HEK293T (cell line): ENCODE data around the gene HOXD9.

Source experiments
- CTCF ChIA-PET: fragments of 350-600 bp; formaldehyde crosslinking; extraction: SDS; loops from one replicate; lab custom pipeline; 2021; ENCODE audit warnings: antibody characterized with exemption, inconsistent platforms; lab: Yijun Ruan, JAX
- POLR2A ChIA-PET: fragments of 350-600 bp; formaldehyde crosslinking; extraction: SDS; loops from one replicate; lab custom pipeline; 2020; ENCODE audit warnings: antibody characterized with exemption, inconsistent platforms; lab: Yijun Ruan, JAX
- DNase-seq: peaks from one replicate; pipeline ENCODE4 v3.0.0; 2012; ENCODE audit warnings: mixed read lengths; ENCODE audit errors: extremely low spot score
- ARNT ChIP-seq: fragments of 450-650 bp; IDR thresholded peaks from 2 replicates; pipeline ENCODE4 v1.6.1; 2017; ENCODE audit warnings: mild to moderate bottlenecking
- BHLHE40 ChIP-seq: fragments of 450-650 bp; IDR thresholded peaks from 2 replicates; pipeline ENCODE4 v1.6.1; 2016; ENCODE audit warnings: mild to moderate bottlenecking, moderate library complexity, borderline replicate concordance
- CTBP1 ChIP-seq: fragments of 450-650 bp; IDR thresholded peaks from 2 replicates; pipeline ENCODE4 v1.6.1; 2016; ENCODE audit warnings: borderline replicate concordance
- ELF4 ChIP-seq: fragments of 450-650 bp; IDR thresholded peaks from 2 replicates; pipeline ENCODE4 v1.6.1; 2017; ENCODE audit warnings: antibody characterized with exemption
- FOXA1 ChIP-seq: fragments of 450-650 bp; IDR thresholded peaks from 2 replicates; pipeline ENCODE4 v1.6.1; 2016; ENCODE audit warnings: mild to moderate bottlenecking
- FOXK2 ChIP-seq: fragments of 450-650 bp; IDR thresholded peaks from 2 replicates; pipeline ENCODE4 v1.6.1; 2016; ENCODE audit warnings: mild to moderate bottlenecking
- FOXM1 ChIP-seq: fragments of 450-650 bp; IDR thresholded peaks from 2 replicates; pipeline ENCODE4 v1.6.1; 2017; ENCODE audit warnings: mild to moderate bottlenecking, borderline replicate concordance
- HDGF ChIP-seq: fragments of 450-650 bp; IDR thresholded peaks from 2 replicates; pipeline ENCODE4 v1.6.1; 2017; ENCODE audit warnings: antibody characterized with exemption, borderline replicate concordance
- L3MBTL2 ChIP-seq: fragments of 450-650 bp; conservative IDR thresholded peaks from 2 replicates; pipeline ENCODE4 v1.6.1; 2016; ENCODE audit warnings: mild to moderate bottlenecking
- LEF1 ChIP-seq: fragments of 450-650 bp; IDR thresholded peaks from 2 replicates; pipeline ENCODE4 v1.6.1; 2017; ENCODE audit warnings: mild to moderate bottlenecking, borderline replicate concordance
- NFRKB ChIP-seq: fragments of 450-650 bp; IDR thresholded peaks from 2 replicates; pipeline ENCODE4 v1.6.1; 2016; ENCODE audit warnings: mild to moderate bottlenecking, moderate library complexity
- PKNOX1 ChIP-seq: fragments of 450-650 bp; IDR thresholded peaks from 2 replicates; pipeline ENCODE4 v1.6.1; 2016
- SP1 ChIP-seq: fragments of 450-650 bp; IDR thresholded peaks from 2 replicates; pipeline ENCODE4 v1.6.1; 2017
- SUZ12 ChIP-seq: fragments of 450-650 bp; IDR thresholded peaks from 2 replicates; pipeline ENCODE4 v1.6.1; 2016; ENCODE audit warnings: mild to moderate bottlenecking
- TARDBP ChIP-seq: fragments of 450-650 bp; IDR thresholded peaks from 2 replicates; pipeline ENCODE4 v1.6.1; 2016
- ZNF384 ChIP-seq: fragments of 450-650 bp; IDR thresholded peaks from 2 replicates; pipeline ENCODE4 v1.6.1; 2016

HOXD9 gene

GRCh38 chr2:176117823-176118371, 4.6 kb upstream of the HOXD9 start:
- no peak for DNase-seq
- TF ChIP-seq TARDBP (no peak), HDGF (no peak), NFRKB (no peak), LEF1 (no peak), ZNF384 (no peak), FOXM1 (no peak), L3MBTL2 (no peak), SP1 (no peak), ELF4 (no peak), FOXA1 (no peak), BHLHE40 (no peak)
- CTCF ChIA-PET: interaction anchor here (1.0 kb wide), 1 partner anchor 9 kb away, joined by 3 read pairs; no protein-coding TSS in a partner anchor
- POLR2A ChIA-PET: no interaction called here

DNA sequence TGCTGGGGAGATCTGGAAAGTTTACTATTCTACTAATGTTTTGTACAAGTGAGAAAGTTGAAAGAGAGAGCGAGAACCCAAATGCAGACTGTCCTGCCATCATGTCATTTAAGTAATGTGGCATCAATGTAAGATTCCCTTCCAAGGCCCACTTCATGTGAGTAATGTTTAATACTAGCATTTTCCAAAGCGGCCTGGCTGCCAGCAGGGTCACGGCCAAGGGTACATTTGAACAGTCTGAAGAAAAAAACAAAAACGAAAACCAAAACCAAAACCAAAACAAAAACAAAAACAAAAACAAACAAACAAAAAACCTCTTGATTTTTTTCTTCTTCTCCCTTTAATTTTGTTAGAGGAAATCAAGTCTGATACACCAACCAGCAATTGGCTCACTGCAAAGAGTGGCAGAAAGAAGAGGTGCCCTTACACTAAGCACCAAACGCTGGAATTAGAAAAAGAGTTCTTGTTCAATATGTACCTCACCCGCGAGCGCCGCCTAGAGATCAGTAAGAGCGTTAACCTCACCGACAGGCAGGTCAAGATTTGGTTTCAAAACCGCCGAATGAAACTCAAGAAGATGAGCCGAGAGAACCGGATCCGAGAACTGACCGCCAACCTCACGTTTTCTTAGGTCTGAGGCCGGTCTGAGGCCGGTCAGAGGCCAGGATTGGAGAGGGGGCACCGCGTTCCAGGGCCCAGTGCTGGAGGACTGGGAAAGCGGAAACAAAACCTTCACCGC, 3.7 kb upstream of the HOXD9 start:
- TF ChIP-seq ZNF384 (no peak), FOXK2 (no peak), FOXM1 (no peak), SUZ12 (no peak), ARNT (no peak), BHLHE40 (no peak)
- no peak for DNase-seq
- CTCF ChIA-PET: no interaction called here
- POLR2A ChIA-PET: no interaction called here

- DNase-seq: no peak
- ChIA-PET POLR2A (interaction anchor here (0.5 to 1.5 kb wide), 4 partner anchors 11 to 1144 kb away, joined by 3 to 5 read pairs (median 3); partner anchors contain the start of gene NFE2L2), CTCF (no interaction called here)
- TF ChIP-seq ELF4 (no peak), ARNT (no peak), SP1 (no peak), BHLHE40 (no peak), HDGF (no peak), SUZ12 (no peak), PKNOX1 (no peak), NFRKB (no peak), L3MBTL2 (no peak)
Observed at GRCh38 chr2:176120364-176121189, 1.9 kb upstream of the HOXD9 start.

DNA sequence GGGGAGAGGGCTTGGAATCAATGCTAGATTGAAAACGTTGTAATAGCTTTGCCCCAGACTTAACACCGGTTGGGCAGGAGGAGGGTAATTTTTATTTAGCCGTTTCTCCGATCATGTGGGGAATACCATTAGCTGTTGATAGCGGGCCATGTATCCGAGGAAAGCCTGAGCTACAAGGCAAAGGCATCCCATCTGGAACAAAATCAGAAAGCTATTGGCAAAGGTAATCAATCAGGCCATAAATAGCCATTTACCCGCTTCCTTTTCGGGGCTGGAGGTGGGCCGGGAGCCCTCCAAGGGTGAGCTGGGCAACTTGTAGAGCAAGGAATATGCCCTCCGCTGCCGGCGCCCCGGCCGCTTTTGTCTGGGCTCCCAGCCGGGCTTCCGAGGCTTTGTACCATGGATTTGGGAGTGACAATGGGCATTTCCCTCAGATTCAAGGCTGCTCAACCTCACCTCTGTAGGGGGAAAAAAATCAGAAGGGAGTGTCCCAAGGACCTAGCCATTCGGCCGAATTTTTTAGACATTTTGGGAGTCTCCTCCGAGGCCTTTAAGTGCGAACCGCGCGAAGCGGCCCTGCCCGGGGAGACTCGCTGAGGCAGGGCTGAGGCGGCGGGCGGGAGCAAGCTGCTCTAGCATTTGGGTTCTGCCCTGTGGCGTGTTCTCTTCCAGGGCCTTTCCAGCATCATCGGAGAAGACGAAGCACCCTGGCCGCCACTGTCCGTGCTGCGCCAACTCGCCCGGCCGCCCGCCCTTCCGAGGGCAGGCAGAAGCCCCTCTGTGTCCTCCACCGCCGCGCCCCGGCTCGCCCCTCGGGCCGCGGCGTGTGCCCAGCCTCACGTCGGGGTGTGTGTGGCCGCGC, 1.1 kb upstream of the HOXD9 start:
- ChIA-PET CTCF (no interaction called here), POLR2A (interaction anchor here (1.5 kb wide), 1 partner anchor 16 kb away, joined by 5 read pairs; no protein-coding TSS in a partner anchor)
- no peak for DNase-seq
- TF ChIP-seq SP1 (no peak), CTBP1 (no peak), FOXM1 (no peak), FOXK2 (no peak), NFRKB (no peak), BHLHE40 (no peak), FOXA1 (no peak), HDGF (no peak), ARNT (no peak)

DNA sequence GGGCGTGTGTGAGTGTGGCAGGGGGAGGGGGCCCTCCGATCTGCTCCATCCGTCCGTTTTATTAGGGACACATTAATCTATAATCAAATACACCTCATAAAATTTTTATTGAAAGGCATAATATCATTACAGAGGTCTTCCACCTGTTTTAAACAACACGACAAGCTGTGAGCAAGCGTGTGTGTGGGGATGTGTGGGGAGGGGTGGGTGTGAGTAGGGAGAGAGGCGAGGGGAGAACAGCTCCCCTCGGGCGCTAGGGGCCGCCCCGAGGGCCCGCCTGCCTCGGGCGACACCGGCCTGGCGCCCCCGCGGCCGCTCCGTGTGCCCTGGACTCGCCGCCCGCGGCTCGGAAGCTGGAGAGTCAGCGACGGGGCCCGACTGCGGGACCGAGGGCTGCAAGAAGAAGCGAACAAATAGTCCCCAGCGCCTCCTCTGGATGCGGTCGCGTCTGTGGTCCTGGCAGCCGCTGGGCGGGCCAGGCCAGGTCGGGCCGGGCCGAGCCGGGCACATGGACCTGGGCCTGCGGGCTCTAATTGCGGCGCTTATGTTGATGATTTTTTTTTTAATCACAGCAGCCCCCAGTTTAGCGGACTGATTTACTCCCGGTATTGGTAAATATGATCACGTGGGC, 352 bp upstream of the HOXD9 start:
- TF ChIP-seq BHLHE40 (no peak), L3MBTL2 (no peak), ZNF384 (no peak), TARDBP (no peak), CTBP1 (no peak), ELF4 (no peak), PKNOX1 (no peak), NFRKB (no peak), FOXK2 (no peak), LEF1 (no peak), HDGF (no peak), SUZ12 (no peak), FOXM1 (no peak), SP1 (no peak), FOXA1 (no peak), ARNT (no peak)
- CTCF ChIA-PET: no interaction called here

More for the DNA sequence above, 352 bp upstream of the HOXD9 start:
- POLR2A ChIA-PET: interaction anchor here (1.5 kb wide), 1 partner anchor 17 kb away, joined by 5 read pairs; no protein-coding TSS in a partner anchor
- no peak for DNase-seq
